Measurements from ENCODE around the gene TPRN. TPM values are rescaled to one million over a fixed set of nuclear protein-coding genes. Genes with fewer than 3 reads are reported as not detected.

TPRN gene
- total and polyA plus RNA-seq, 2 of the 4 experiments (the other 2 are of a cell fraction) = 1.8 to 5.3 TPM

DNA sequence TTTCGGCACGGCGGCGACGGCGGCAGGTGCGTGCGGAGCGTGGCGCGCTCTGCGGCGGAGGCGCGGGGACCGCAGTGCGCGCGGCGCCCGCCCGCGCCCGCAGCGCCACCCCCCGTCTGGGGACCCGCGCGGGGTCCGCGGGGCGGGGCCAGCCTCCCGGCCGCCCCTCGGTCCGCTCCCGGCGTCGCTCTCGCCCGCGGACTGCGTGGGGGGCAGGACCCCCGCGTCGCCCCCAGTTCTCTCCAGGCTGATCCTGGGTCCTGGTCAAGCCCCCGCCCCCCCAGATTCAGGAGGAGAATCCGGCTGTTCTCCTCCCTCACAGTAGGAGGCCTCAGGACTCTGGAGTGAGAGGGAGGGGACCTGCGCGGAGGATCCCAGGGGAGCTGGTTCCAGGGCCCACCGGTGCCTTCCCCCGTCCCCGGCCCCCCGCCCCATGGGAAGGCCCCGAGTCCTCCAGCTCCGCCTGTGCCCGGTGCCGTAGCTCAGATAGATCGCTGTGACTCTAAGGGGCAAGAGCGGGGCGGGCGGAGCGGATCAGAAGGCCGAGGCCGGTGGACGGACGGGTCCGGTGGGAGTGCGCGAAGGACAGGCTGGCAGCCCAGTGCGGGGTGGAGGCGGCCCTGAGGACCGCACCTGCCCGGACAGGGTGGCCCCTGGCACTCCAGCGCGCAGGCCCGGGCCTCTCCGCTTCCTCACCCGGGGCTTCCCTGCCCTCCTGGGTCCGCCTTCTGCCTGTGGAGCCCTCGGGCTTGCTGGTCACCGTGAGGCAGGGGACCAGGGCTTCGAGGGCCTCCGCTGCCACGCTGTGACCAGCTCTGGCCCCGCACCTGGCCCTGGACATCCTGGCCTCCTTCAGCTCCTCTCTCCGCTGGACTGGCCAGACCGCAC lies 21.9 kb upstream of the TPRN start, which contains the start of gene RNF208:
Gene RNF208 (minus strand): TSS at position 51 of the 888 bp plus-strand sequence. CDS start 1,028 bp downstream, outside the sequence.
- CTCF ChIA-PET = no interaction called here
- Histone ChIP-seq H3K36me3 (ENCODE audit: control insufficient read depth, insufficient read depth, low read length) (no peaks in the 10 kb centered on the region), H2AFZ (replicated peaks; ENCODE audit: low read length, poor library complexity) (peak within 1 kb of the TSS; percentile 90), H3K14ac (replicated peaks; ENCODE audit: low read depth, low read length) (no peak within 1 kb of the TSS; the same call in 1 of the 2 replicates), H3K27me3 (ENCODE audit: control insufficient read depth, insufficient read depth, low read length) (no peaks in the 10 kb centered on the region), H4K5ac (ENCODE audit: low read depth, low read length) (peak within 1 kb of the TSS; percentile 53), H3K18ac (ENCODE audit: low read depth, low read length) (no peak within 1 kb of the TSS), H3K4ac (ENCODE audit: low read depth, low read length) (peak within 1 kb of the TSS; percentile 56), H3K9me1 (ENCODE audit: insufficient read depth, low read length) (peaks cover 3% of the 10 kb centered on the region; the same call in 1 of the 2 replicates), H3K4me3 (ENCODE audit: insufficient read depth, low read depth, low read length) (peak within 1 kb of the TSS; percentile 33), H2BK20ac (ENCODE audit: low read depth, low read length) (no peak within 1 kb of the TSS), H3K4me1 (ENCODE audit: control insufficient read depth, insufficient read depth, low read length) (peaks cover 19% of the 10 kb centered on the region), H2AK5ac (ENCODE audit: low read depth, low read length) (peak within 1 kb of the TSS; percentile 74; the same call in 1 of the 2 replicates), H2BK5ac (ENCODE audit: low read depth, low read length, poor library complexity, severe bottlenecking) (no peak within 1 kb of the TSS), H2AK9ac (replicated peaks; ENCODE audit: low read depth, low read length, poor library complexity) (peak within 1 kb of the TSS; percentile 86), H3K23ac (ENCODE audit: low read depth, low read length) (no peak within 1 kb of the TSS; the same call in 1 of the 2 replicates), H3K9me3 (ENCODE audit: control insufficient read depth, insufficient read depth, low read length) (no peaks in the 10 kb centered on the region), H3K9ac (ENCODE audit: low read depth, low read length) (no peak within 1 kb of the TSS), H2BK15ac (ENCODE audit: low read depth, low read length) (no peak within 1 kb of the TSS), H3K27ac (ENCODE audit: insufficient read depth, low read length) (peak within 1 kb of the TSS; percentile 15; the same call in 1 of the 2 replicates), H4K91ac (ENCODE audit: insufficient read depth, low read depth, low read length) (no peak within 1 kb of the TSS; the same call in 1 of the 2 replicates), H3K56ac (ENCODE audit: extremely low read depth, insufficient read depth, low read length) (no peak within 1 kb of the TSS), H4K8ac (ENCODE audit: low read depth in 2 of 2, low read length in 2 of 2) (peak within 1 kb of the TSS; percentile 14 to 65; a peak in 3 of 4 replicates), H3K4me2 (ENCODE audit: low read depth, low read length) (peak within 1 kb of the TSS; percentile 76), H3K79me1 (ENCODE audit: low read depth in 1 of 2, low read length in 2 of 2) (peaks cover 0 to 4% of the 10 kb centered on the region in 2 experiments; a peak in 1 of 4 replicates), H4K20me1 (ENCODE audit: insufficient read depth, low read length) (no peaks in the 10 kb centered on the region), H2BK120ac (ENCODE audit: low read depth, low read length) (no peak within 1 kb of the TSS)
- BruUV-seq (replicated peaks) = no TSS peak
- in situ Hi-C loops (cut with MboI; ENCODE audit: low sequenced_read_pairs) = no loop called here
- ATAC-seq (ENCODE audit: low read depth) (no peak), DNase-seq (no peak)
- intact Hi-C loops (cut with micrococcal nuclease) = no loop called here
- WGBS, 2 experiments (ENCODE audit: extremely low coverage in 2 of 2, insufficient read length in 1 of 2) = 17% methylated on average over 37 of the region's 88 CpGs; no CpG with 5 or more reads in 1 of the 2 experiments
- POLR2A ChIA-PET (ENCODE audit: unreplicated experiment) = interaction anchor here (1.1 kb wide), 2 partner anchors 16 to 18 kb away, joined by 3 to 6 read pairs; no protein-coding TSS in a partner anchor
- dilution Hi-C loops (cut with HindIII; ENCODE audit: low sequenced_read_pairs, unreplicated experiment) = no loop called here
- no peak for TF ChIP-seq POLR2A (IDR thresholded peaks at IDR 0.05; ENCODE audit: low read depth, low read length)
- TF ChIP-seq, protein P1, sequence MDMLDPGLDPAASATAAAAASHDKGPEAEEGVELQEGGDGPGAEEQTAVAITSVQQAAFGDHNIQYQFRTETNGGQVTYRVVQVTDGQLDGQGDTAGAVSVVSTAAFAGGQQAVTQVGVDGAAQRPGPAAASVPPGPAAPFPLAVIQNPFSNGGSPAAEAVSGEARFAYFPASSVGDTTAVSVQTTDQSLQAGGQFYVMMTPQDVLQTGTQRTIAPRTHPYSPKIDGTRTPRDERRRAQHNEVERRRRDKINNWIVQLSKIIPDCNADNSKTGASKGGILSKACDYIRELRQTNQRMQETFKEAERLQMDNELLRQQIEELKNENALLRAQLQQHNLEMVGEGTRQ (IDR thresholded peaks at IDR 0.05; ENCODE audit: low read depth, low read length) = no peak
- TF ChIP-seq SMC3 (IDR thresholded peaks at IDR 0.05; ENCODE audit: low read depth, low read length) = no peak
- TF ChIP-seq MAFK (IDR thresholded peaks at IDR 0.05; ENCODE audit: low read depth, low read length) = no peak
- TF ChIP-seq FOS (IDR thresholded peaks at IDR 0.05; ENCODE audit: low read depth, low read length) = no peak
- TF ChIP-seq RAD21 (IDR thresholded peaks at IDR 0.05; ENCODE audit: low read length) = no peak
- TF ChIP-seq NFE2L2 (IDR thresholded peaks at IDR 0.05; ENCODE audit: low read depth, low read length) = no peak
- no peak for TF ChIP-seq CEBPB (IDR thresholded peaks at IDR 0.05; ENCODE audit: low read depth, low read length)
- TF ChIP-seq MAZ (IDR thresholded peaks at IDR 0.05; ENCODE audit: borderline replicate concordance, low read depth, low read length) = no peak
- TF ChIP-seq BHLHE40 (IDR thresholded peaks at IDR 0.05; ENCODE audit: low read depth, low read length) = no peak
- TF ChIP-seq, protein P2, sequence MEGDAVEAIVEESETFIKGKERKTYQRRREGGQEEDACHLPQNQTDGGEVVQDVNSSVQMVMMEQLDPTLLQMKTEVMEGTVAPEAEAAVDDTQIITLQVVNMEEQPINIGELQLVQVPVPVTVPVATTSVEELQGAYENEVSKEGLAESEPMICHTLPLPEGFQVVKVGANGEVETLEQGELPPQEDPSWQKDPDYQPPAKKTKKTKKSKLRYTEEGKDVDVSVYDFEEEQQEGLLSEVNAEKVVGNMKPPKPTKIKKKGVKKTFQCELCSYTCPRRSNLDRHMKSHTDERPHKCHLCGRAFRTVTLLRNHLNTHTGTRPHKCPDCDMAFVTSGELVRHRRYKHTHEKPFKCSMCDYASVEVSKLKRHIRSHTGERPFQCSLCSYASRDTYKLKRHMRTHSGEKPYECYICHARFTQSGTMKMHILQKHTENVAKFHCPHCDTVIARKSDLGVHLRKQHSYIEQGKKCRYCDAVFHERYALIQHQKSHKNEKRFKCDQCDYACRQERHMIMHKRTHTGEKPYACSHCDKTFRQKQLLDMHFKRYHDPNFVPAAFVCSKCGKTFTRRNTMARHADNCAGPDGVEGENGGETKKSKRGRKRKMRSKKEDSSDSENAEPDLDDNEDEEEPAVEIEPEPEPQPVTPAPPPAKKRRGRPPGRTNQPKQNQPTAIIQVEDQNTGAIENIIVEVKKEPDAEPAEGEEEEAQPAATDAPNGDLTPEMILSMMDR (conservative IDR thresholded peaks at IDR 0.05; ENCODE audit: low read depth, low read length) = no peak
- TF ChIP-seq MXI1 (IDR thresholded peaks at IDR 0.05; ENCODE audit: borderline replicate concordance, low read depth, low read length) = no peak
- no peak for TF ChIP-seq RFX5 (IDR thresholded peaks at IDR 0.05; ENCODE audit: low read depth, low read length)
- TF ChIP-seq, protein P3, sequence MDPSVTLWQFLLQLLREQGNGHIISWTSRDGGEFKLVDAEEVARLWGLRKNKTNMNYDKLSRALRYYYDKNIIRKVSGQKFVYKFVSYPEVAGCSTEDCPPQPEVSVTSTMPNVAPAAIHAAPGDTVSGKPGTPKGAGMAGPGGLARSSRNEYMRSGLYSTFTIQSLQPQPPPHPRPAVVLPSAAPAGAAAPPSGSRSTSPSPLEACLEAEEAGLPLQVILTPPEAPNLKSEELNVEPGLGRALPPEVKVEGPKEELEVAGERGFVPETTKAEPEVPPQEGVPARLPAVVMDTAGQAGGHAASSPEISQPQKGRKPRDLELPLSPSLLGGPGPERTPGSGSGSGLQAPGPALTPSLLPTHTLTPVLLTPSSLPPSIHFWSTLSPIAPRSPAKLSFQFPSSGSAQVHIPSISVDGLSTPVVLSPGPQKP (IDR thresholded peaks at IDR 0.05; ENCODE audit: borderline replicate concordance, low read depth, low read length) = no peak
